ENCODE measurements around the gene NUP62.
A peak's percentile ranks its signal among the peaks of the same experiment; 100 is the strongest.
"Not testable (repeated sequence)": the region's sequence is repeated elsewhere in the genome, so short reads cannot be mapped to it uniquely, and the experiment has no call there.

NUP62 gene, protein sequence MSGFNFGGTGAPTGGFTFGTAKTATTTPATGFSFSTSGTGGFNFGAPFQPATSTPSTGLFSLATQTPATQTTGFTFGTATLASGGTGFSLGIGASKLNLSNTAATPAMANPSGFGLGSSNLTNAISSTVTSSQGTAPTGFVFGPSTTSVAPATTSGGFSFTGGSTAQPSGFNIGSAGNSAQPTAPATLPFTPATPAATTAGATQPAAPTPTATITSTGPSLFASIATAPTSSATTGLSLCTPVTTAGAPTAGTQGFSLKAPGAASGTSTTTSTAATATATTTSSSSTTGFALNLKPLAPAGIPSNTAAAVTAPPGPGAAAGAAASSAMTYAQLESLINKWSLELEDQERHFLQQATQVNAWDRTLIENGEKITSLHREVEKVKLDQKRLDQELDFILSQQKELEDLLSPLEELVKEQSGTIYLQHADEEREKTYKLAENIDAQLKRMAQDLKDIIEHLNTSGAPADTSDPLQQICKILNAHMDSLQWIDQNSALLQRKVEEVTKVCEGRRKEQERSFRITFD

DNA sequence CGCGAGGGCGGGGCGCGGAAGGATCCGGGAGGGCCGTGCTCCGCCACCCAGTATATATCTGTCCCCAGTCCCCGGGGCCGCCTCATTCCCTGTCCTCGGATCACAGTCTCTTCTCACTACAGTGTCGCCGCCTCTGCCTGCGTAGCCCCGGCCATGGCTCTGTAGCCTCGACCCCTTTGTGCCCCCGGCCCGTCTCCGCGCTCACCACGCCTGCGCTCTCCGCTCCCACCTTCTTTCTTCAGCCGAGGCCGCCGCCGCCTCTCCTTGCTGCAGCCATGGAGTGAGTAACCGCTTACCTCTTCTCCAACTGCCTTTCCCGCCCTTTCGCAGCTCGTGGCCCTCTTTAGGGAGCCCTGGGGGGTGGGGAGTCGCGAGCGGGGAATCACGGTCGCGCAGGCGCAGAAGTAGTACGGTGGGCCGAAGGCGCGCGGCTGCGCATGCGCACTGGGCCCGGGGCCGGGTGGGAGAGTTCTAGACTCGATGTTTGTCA, at the start of gene NUP62, which contains the start of gene ATF5:
Gene NUP62 (minus strand): TSS at position 384 of the 490 bp plus-strand sequence. CDS start 19,697 bp downstream, outside the sequence.
Gene ATF5 (plus strand): TSS at position 85 of the 490 bp plus-strand sequence. CDS start 1,646 bp downstream, outside the sequence.
- DNase-seq = peak; percentile 91

- no peak for DNase-seq
These were observed 49.0 kb upstream of the NUP62 start for GRCh38 chr19:49978324-49978723.

- DNase-seq = no peak
These were observed 48.6 kb upstream of the NUP62 start for GRCh38 chr19:49977881-49978280.

GRCh38 chr19:49977076-49977475, 47.8 kb upstream of the NUP62 start:
- DNase-seq = no peak

DNA sequence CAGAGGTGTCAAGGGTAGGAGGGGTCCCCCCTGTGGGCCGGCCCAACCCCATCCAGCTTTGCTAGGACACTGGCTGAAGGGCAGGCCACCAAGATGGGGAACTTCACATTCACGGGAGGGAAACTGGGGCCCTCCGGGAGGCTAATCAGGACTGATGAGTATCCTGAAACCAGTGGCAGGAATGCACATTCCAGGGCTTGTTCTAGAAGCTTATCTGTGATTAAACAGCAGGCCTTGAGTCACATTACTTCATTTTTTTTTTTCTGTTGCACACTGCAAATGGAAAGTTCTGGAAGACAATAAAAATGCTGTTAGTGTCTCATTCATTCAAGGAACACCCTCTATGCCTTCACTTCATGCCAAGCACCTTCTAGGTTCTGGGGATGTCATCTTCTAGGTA, 47.2 kb upstream of the NUP62 start:
- no peak for DNase-seq

GRCh38 chr19:49975051-49975450, 45.7 kb upstream of the NUP62 start:
- DNase-seq = no peak

DNA sequence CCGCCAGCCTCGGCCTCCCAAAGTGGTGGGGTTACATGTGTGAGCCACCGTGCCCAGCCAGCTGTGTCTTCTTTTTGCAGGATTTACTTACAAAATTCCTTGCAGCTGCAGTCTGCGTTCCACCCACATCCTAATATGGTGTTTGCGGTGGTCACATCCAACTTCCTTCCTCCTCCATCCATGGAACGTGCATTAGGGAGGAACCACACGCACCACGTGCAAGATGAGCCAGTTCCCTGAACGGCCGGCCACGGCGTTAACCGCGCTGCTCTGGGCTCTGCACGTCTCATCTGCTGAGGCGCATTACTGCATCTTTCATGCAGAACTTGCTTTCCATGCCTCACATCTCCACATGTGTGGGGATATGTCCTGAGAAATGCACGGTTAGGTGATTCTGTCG, 44.7 kb upstream of the NUP62 start:
- no peak for DNase-seq

DNA sequence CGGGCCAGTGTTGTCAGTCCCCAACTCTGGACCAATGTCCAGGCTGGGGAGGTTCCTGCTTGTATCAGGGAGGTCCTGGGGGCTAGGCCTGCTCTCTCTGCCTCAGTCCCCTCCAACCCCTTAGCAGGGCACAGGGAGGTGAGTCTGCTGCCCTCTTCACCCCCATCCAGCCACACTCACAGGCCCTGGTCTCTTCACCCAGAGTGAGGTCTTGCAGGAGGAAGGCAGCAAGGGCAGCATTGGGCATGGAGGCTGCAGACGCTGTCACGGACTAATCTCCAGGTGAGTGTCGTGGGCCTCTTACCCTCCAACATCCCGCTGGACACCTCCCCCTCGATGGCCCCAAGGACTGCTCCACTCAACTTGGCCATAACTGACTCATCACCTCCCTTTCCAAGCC, 43.5 kb upstream of the NUP62 start:
- DNase-seq = no peak

DNA sequence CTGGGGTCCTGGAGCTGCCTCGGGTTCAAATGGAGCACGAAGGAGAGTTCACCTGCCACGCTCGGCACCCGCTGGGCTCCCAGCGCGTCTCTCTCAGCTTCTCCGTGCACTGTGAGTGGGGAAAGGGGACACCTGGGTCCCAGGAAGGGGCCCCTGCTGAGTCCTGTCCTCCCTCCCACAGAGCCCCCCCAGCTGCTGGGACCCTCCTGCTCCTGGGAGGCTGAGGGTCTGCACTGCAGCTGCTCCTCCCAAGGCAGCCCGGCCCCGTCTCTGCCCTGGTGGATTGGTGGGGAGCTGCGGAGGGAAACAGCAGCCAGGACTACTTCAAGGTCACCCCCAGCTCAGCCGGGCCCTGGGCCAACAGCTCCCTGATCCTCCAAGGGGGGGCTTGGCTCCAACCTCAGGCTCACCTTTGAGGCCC, 42.7 kb upstream of the NUP62 start:
- no peak for DNase-seq

- DNase-seq = not testable (repeated sequence)
These were observed 40.1 kb upstream of the NUP62 start for GRCh38 chr19:49969355-49969754.

- no peak for DNase-seq
These were observed 39.1 kb upstream of the NUP62 start for GRCh38 chr19:49968279-49968922.

GRCh38 chr19:49960980-49961379, 31.7 kb upstream of the NUP62 start, which contains the start of gene SIGLEC11:
Gene SIGLEC11, minus strand, starts transcription at chr19:49961172. Its CDS starts 91 bp downstream, at chr19:49961081.
- DNase-seq = not testable (repeated sequence)

GRCh38 chr19:49959892-49960291, 30.6 kb upstream of the NUP62 start:
- not testable (repeated sequence) for DNase-seq

GRCh38 chr19:49958596-49958995, 29.3 kb upstream of the NUP62 start:
- DNase-seq = not testable (repeated sequence)

GRCh38 chr19:49958144-49958543, 28.8 kb upstream of the NUP62 start:
- DNase-seq = not testable (repeated sequence)

DNA sequence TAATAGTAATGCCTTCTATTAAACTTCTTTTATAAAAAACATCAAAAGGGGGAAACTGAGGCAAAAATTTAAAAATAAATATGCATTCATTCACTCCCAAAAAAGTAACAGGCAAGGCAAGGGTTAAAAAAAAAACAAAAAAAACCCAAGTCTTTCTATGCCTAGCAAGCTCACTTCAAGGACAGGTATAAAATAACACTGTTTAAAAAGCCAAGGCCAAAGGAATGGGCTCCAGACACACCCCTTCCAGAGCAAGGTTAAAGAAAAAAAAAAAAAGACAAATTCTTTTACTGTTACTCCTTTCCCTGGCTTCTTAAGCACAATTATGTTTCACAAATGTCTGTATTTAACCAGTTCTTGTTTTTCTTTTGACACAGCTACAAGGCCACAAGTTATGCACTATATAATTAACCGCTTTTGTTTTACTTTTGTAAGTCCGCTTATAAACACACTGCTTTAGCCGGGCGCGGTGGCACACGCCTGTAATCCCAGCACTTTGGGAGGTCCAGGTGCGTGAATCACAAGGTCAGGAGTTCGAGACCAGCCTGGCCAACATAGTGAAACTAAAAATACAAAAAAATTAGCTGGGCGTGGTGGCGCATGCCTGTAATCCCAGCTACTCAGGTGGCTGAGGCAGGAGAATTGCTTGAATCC, 28.1 kb upstream of the NUP62 start:
- DNase-seq = no peak

- DNase-seq = no peak
These were observed 26.8 kb upstream of the NUP62 start for GRCh38 chr19:49956115-49956495.

- DNase-seq = no peak
These were observed 25.6 kb upstream of the NUP62 start for GRCh38 chr19:49954933-49955332.

- no peak for DNase-seq
These were observed 25.0 kb upstream of the NUP62 start for GRCh38 chr19:49954092-49954829.

DNA sequence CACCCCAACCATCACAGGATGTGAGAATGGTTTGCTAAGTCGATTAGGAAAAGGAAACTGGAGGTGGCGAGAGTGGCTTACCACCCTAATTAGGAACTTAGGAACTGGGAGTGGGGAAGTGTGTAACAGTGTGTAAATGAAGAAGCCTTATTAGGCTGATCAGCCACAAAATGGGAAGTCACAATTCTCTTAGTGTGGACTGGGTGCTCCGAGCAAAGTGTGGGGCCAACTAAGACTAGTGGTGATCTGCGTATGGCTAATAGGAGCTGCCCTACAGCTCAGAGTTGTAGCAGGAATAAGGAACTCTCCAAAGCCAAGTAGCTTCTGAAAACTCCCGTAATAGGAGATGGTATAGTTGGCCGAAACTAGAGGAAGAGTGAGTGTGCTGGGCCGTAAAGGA, 24.1 kb upstream of the NUP62 start:
- no peak for DNase-seq

GRCh38 chr19:49952906-49953305, 23.6 kb upstream of the NUP62 start:
- no peak for DNase-seq

GRCh38 chr19:49952479-49952836, 23.2 kb upstream of the NUP62 start:
- DNase-seq = no peak

Measured in CD4-positive, alpha-beta T cell treated with Interleukin-21 for 1 hour (primary cell).